GM19238 (cell line): ENCODE measurements around the gene CTRB1.
"Not testable (repeated sequence)": the region's sequence is repeated elsewhere in the genome, so short reads cannot be mapped to it uniquely, and the experiment has no call there.

Experiments
- DNase-seq: peaks from one replicate; pipeline ENCODE4 v3.0.0; 2011; ENCODE audit warnings: low spot score; ENCODE audit not compliant: insufficient read length

The CTRB1 gene

GRCh38 chr16:75239542-75240122, 20.8 kb downstream of the CTRB1 start:
- DNase-seq: no peak

GRCh38 chr16:75240633-75241032, 21.8 kb downstream of the CTRB1 start:
- DNase-seq: not testable (repeated sequence)

DNA sequence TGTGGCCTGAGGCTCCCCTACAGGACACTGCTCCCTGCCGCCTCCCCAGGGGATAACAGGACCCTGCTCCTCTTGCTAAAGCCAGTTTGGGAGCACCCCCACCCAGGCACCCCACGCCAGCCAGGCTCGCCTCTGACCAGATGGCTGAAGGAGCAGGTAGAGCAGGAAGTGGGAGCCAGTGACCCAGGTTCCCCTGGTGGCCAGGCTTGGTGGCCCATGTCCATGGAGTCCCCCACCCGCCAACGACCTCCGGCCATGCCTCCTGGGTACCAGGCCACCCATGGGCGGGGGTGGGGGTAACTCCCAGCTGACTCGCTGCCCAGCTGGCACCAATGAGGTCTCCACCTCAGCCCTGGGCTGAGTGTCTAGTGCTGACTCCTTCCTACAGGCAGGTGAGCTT, 22.6 kb downstream of the CTRB1 start:
- no peak for DNase-seq

- no peak for DNase-seq
Measured at GRCh38 chr16:75241955-75242354, 23.2 kb downstream of the CTRB1 start.

DNA sequence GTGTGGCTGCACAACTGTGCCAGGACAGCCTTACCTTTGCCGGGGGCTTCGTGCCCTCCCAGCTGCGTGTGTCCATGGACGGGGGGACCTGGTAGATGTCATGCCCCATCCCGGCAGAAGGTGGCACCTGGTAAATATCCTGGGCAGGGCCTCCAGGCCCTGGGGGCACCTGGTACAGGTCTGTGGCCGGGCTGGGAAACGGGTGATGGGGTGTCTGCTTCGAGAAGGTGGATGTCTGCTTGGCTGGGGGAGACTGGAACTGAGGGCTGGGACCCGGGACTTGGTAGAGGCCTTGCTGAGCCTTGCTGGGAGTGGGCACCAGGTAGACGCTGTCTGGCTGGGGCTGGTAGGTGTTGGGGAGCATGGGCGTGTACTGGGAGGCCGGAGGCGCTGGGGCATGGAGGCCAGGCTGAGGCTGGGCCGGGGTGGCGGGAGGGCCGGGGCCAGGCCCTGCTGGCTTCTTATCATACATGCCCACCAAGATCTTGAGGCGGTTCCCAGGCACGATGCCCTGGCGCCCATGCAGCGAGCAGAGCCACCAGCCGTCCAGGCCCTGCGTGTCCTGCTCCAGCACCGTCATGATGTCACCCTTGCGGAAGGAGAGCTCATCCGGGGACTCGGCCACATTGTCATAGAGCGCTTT, 23.8 kb downstream of the CTRB1 start:
- DNase-seq: not testable (repeated sequence)

GRCh38 chr16:75243667-75244224, 25.0 kb downstream of the CTRB1 start:
- no peak for DNase-seq

DNA sequence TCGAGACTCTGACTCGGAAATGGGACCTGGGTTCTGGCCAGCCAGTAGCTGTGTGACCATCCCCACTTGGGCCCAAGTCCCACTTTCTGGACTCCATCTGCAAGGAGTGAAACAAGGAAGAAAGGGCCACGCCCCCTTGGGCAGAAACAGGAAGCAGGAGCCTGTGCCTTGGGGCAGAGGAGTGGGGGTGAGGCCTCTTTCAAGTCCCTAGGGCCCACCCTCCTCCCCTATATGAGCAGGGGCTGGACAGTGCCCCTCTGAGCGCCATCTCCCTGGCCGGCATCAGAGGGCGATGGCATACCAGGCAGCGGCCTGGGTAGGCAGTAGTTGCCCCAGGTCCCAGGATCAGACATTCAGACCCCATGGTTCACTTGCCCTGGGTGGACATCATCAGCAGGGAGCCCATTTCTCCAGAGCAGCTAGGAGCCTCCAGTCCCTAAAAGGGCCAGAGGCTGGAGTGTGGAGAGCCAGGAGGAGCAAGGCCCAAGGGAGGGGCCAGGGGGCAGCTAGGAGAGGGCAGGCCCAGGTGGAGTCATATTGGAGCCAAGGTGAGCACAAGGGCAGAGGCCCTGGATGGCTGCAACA, 25.5 kb downstream of the CTRB1 start:
- DNase-seq: no peak

- DNase-seq: no peak
Measured at GRCh38 chr16:75244844-75245758, 26.3 kb downstream of the CTRB1 start.

- DNase-seq: no peak
Measured at GRCh38 chr16:75246504-75247205, 27.9 kb downstream of the CTRB1 start.

DNA sequence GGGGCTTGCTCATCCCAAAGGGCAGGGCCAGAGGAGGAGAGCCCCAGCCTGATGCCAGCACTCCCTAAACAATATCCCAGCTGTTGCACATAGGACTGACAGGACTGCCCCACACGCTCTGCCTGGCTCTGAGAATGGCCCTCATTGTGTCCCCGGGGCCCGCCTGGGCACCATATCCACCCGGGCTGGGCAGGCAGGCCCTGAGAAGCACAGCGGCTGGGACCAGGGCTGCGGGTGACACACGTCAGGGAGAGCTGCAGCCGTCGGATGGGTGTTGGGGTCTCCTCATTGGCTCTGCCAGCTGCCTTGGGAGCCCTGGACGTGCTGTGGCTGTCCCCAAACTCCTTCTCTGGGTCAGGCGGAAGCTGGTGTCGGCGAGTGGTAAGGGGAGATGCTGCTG, 28.5 kb downstream of the CTRB1 start:
- DNase-seq: no peak

- DNase-seq: no peak
Measured at GRCh38 chr16:75248142-75248535, 29.4 kb downstream of the CTRB1 start.

GRCh38 chr16:75248536-75249380, 30.0 kb downstream of the CTRB1 start:
- DNase-seq: no peak

DNA sequence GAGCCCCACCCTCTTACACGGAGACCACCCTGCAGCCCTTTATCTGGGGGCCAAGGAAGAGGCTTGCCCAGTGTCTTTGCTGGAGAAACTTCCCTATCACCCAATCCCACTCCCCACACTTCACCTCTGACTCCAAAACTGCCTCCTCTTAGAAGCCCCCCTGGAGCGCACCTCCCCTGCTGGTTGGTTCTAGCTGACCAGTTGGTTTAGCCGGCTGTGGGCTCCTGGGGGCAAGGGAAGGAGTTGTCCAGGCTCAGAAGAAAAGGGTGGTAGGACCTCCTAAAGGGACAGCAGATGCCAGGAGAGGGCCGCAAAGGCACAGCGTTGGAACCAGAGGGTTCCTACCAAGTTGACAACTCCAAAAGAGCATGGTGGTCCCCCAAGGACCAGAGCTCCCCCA, 30.7 kb downstream of the CTRB1 start:
- DNase-seq: no peak

DNA sequence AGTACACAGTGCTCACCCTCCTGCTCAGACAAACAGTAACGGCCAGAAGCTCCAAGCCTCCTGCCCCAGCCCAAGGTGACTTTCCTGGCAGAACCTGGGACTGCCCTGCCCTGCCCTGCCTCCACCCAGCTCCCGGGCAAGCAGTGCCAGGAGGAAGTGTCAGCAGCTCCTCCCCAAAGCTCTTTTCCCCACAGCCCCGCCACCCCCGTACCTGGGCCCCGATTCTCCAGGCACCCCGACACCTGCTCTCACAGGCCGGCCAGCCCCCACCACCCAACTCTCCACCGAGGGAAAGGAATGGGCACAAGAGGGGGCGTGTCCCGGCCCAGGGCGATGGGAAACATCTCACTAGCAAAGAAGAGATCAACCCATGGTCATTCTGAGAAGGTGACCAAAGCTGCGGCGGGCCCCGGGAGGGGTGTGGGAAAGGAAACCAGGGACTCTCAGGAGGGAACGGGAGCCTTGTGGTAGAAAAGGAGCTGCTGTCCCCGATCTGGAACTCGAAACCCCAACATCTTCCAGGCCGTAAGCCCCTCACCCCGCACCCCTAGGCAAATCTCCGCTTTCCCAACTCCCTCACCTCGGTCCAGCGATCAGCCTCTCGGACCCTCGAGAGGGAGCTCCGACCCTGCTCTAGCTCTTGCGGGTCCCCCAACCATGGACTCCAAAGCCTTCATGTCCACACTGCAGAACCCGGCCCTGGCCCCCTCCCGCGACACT, 31.5 kb downstream of the CTRB1 start:
- no peak for DNase-seq

GRCh38 chr16:75250809-75251279, 32.1 kb downstream of the CTRB1 start:
- peak; percentile 80 for DNase-seq

DNA sequence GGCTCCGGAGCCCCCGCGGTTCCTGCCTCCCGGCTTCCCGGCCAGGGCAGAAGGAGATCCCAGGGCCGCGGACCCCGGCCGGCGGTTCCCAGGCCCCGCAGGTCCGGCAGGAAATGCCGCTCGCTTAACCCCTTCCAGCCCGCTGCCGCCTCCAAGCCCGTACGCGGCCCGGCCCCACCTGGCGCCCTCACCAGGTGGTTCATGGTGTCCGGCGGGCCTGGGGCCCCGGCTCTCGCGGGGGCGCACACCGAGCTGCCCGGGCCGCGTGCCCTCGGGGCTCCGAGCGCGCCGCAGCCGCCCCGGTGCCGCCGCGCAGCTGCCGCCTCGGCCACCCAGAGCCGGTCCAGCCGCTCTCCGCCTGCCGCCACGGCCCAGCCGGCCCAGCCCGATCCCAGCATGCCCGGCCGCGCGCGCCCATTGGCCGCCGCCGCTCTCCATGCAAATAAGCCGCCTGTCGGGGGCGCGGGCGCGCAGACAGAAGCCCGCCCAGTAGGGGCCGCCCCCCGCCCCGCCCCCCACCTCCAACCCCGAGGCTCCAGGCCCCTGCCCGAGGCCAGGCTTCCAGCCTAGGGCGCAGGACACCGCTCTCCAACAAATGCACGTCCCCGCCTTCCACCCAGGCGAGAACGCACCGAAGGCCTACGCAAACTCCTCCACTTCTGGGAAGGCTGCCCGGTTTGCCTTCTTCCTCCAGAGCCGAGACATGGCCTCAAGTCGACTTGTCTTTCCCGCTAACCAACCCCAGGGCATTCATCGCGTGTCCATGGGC, 32.7 kb downstream of the CTRB1 start, which contains the start of gene BCAR1:
BCAR1 (minus strand) TSS at position 345 of the 769 bp plus-strand sequence; CDS start at position 203, 142 bp downstream.
- peak; percentile 92 for DNase-seq

DNA sequence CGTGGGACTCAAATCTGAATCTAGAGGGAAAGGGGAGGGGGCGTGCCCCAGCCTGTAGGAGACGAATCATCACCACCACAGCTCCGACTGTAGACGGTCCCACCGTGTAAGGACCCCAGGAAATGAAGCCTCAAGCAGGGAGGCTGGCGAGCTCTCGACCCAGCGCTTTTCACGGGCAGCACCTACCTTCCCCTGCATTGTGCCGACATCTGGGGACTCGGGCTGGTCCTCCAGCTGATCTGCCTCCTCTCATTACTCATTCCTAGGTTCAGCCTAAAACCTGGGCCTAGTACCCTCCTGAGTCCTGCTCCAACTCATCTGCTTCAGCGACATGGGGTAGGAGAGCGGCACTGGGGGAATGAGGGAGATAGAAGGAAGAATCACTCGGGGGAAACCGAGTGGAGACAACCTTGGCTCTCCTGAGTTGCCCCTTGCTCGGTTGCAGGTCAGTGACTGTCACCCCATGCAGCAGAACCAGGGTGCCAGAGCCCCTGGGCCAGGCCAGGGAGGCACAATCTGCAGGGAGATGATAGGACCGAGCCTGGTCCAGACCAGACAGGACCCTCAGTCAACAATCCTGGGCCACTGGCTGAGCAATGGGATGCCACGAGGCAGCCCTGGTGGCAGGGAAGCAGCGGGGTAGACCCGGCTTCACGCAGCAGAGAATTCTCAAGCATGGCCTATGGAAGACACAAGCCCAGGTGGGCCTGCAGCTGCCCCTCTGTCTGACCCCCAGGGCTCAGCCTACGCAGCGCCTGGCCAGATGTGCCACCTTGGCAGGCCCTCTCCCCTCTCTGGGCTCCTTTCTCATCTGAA, 33.5 kb downstream of the CTRB1 start:
- DNase-seq: no peak
